ENCODE results near the gene GABPB2.

- no peak for TF ChIP-seq CTCF (IDR thresholded peaks at IDR 0.05; ENCODE audit: low read depth, low read length)
- no peak for TF ChIP-seq MAX (IDR thresholded peaks at IDR 0.05; ENCODE audit: low read depth, low read length)
- no peak for TF ChIP-seq POLR2A (IDR thresholded peaks at IDR 0.05; ENCODE audit: extremely low read depth, insufficient read length)
- no peak for TF ChIP-seq MYC (IDR thresholded peaks at IDR 0.05; ENCODE audit: low read depth, low read length)
Measured at GRCh38 chr1:151144474-151145303, 74.1 kb downstream of the GABPB2 start.

Measured in NB4 (cell line).